Fibroblast of the aortic adventitia (primary cell): ENCODE results near the gene PACRG. TPM values are rescaled to one million over a fixed set of nuclear protein-coding genes. Genes with fewer than 3 reads are reported as not detected.

Source experiments
- DNase-seq: peaks from one replicate; pipeline ENCODE4 v3.0.0-alpha.2; 2010; ENCODE audit warnings: low read depth
- H3K4me3 ChIP-seq: 2 replicates; pipeline ENCODE4 v1.5.1; 2011; ENCODE audit warnings: low read depth, mild to moderate bottlenecking, control low read depth, low read length, moderate library complexity
- CTCF ChIP-seq: IDR thresholded peaks from 2 replicates; pipeline ENCODE4 v1.5.1; 2011; ENCODE audit warnings: mild to moderate bottlenecking, low read length, control low read depth, inconsistent platforms; ENCODE audit not compliant: insufficient read depth
- total RNA-seq: library from RNA; depleted of rRNA; stranded (reverse); fragments of >200 nt; gene quantifications from 2 replicates; pipeline ENCODE4 v1.2.3, GENCODE V29; 2012; ENCODE audit warnings: low replicate concordance

PACRG gene
- total RNA-seq, 1 donor = 0.63 TPM

GRCh38 chr6:163338671-163339405 lies 611.1 kb downstream of the PACRG start:
- no peak for TF ChIP-seq CTCF
- H3K4me3 ChIP-seq = no peak overlapping the region
- peak; percentile 56 for DNase-seq

GRCh38 chr6:163339466-163339865 lies 611.7 kb downstream of the PACRG start:
- TF ChIP-seq CTCF = no peak
- no peak for DNase-seq
- no peak overlapping the region for H3K4me3 ChIP-seq

GRCh38 chr6:163340201-163340887 lies 612.6 kb downstream of the PACRG start:
- no peak for DNase-seq
- no peak overlapping the region for H3K4me3 ChIP-seq
- TF ChIP-seq CTCF = no peak

- no peak overlapping the region for H3K4me3 ChIP-seq
- DNase-seq = no peak
- TF ChIP-seq CTCF = no peak
These were observed 613.7 kb downstream of the PACRG start for GRCh38 chr6:163341224-163342061.

- TF ChIP-seq CTCF = no peak
- DNase-seq = no peak
- no peak overlapping the region for H3K4me3 ChIP-seq
These were observed 615.1 kb downstream of the PACRG start for GRCh38 chr6:163342571-163343539.

- TF ChIP-seq CTCF = no peak
- no peak overlapping the region for H3K4me3 ChIP-seq
- DNase-seq = no peak
These were observed 615.8 kb downstream of the PACRG start for GRCh38 chr6:163343609-163344008.
